ENCODE results near the gene ATXN3. TPM values are rescaled to one million over a fixed set of nuclear protein-coding genes. Genes with fewer than 3 reads are reported as not detected.

The ATXN3 gene
- total and polyA plus RNA-seq, 2 of the 13 experiments (the other 11 are each of a cell fraction or from before 2014, with no cell fraction given) = 14.9 to 17.3 TPM

DNA sequence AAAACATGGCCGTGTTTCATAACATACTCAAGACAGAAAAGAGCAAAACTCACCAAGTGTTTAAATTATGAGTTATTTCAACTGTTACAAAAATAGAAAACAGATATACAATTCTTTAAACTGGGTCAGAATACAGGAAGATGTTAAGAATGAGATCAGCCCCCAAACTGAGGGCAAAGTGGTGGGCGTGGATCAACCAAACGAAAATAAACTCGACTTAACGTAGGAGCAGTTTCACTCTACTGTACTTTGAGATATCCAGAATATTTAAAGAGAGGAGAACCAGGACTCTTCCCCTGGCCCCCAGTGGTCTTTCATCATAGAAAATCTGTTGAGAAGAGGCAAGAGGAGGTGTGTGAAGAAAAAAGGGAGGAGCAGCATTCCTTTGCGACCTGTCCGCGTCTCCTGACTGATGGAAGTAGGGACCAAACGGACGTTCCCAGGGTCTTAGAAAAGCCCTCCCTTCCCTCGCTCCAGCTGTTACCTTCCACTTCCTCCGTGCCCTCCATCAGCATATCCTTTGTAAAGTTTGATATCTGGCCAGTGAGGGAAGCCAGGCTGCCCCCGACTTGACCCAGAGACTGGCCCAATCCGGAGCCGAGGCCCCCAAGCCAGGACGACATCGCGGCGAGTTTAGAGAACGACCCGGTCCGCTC is 67.2 kb downstream of the ATXN3 start:
- Histone ChIP-seq H3K4me2 (ENCODE audit: low read depth, low read length) (peak overlapping the region; percentile 92), H3K27me3 (ENCODE audit: control insufficient read depth in 1 of 2, insufficient read depth in 2 of 2, low read length in 2 of 2) (no peaks in the 10 kb centered on the region; a peak in 2 of 5 replicates), H3K4me3 (replicated peaks in 1 of 3; ENCODE audit: insufficient read depth in 1 of 3, low read depth in 2 of 3, low read length in 3 of 3) (peak overlapping the region; percentile 77 to 91 (median 89)), H3K9me3 (ENCODE audit: low read length) (no peaks in the 10 kb centered on the region), H3K9ac (ENCODE audit: insufficient read depth, low read depth, low read length) (peak overlapping the region; percentile 98), H3K27ac (ENCODE audit: extremely low read length, insufficient read depth, low read length) (peak overlapping the region; percentile 97), H2AFZ (ENCODE audit: low read length) (no peak overlapping the region), H4K20me1 (ENCODE audit: insufficient read depth, low read length) (peaks cover 9% of the 10 kb centered on the region; the same call in 1 of the 2 replicates), H3K79me2 (ENCODE audit: insufficient read depth, low read length) (peaks cover 44% of the 10 kb centered on the region), H3K36me3 (replicated peaks in 1 of 2; ENCODE audit: control insufficient read depth in 1 of 2, insufficient read depth in 2 of 2, low read length in 2 of 2) (no peaks in the 10 kb centered on the region), H3K4me1 (ENCODE audit: insufficient read depth, low read length) (peaks cover 49% of the 10 kb centered on the region)
- ChIA-PET CTCF (ENCODE audit: low intra/inter-chr PET ratio, low total read pairs) (no interaction called here), POLR2A (interaction anchor here (0.7 to 2.8 kb wide), 8 partner anchors 11 to 756 kb away, joined by 3 to 25 read pairs (median 4); partner anchors contain the start of genes ATXN3, CPSF2 and NDUFB1)
- ATAC-seq = peak; percentile 72
- peak; percentile 77 for DNase-seq (ENCODE audit: low spot score)
- intact Hi-C loops (cut with micrococcal nuclease; ENCODE audit: unreplicated experiment) = no loop called here
- in situ Hi-C loops (cut with HindIII; ENCODE audit: extremely low pct_ligation_motif_present, low pct_unique_long_range_greater_than_20kb) = no loop called here
- TSS peak; percentile 80 for BruUV-seq (replicated peaks)
- peak; percentile 66 for FAIRE-seq
- 1% methylated on average over 16 of the region's 22 CpGs for WGBS (ENCODE audit: low lambda C conversion rate)
- TF ChIP-seq NFYC (CRISPR knock-in tag; IDR thresholded peaks at IDR 0.05) (peak; percentile 53), CHCHD3 (CRISPR knock-in tag; IDR thresholded peaks at IDR 0.05) (no peak), ETV6 (CRISPR knock-in tag; conservative IDR thresholded peaks at IDR 0.05) (0 out of 2 replicates have a peak, but pooled peaks have one; percentile 7), ELF4 (CRISPR knock-in tag; IDR thresholded peaks at IDR 0.05; ENCODE audit: borderline replicate concordance) (peak; percentile 13; the same call in 1 of the 2 replicates), SP2 (CRISPR knock-in tag; IDR thresholded peaks at IDR 0.05) (peak; percentile 69), NR2C2 (CRISPR knock-in tag; IDR thresholded peaks at IDR 0.05; ENCODE audit: borderline replicate concordance) (no peak; the same call in 1 of the 2 replicates), GABPA (IDR thresholded peaks at IDR 0.05; ENCODE audit: low read depth, low read length) (peak; percentile 31; the same call in 1 of the 2 replicates), GABPA (CRISPR knock-in tag; IDR thresholded peaks at IDR 0.05; ENCODE audit: low read depth) (no peak; the same call in 1 of the 2 replicates), ZNF430 (CRISPR knock-in tag; IDR thresholded peaks at IDR 0.05) (peak; percentile 37; the same call in 1 of the 2 replicates), ZNF234 (CRISPR knock-in tag; conservative IDR thresholded peaks at IDR 0.05) (no peak), NFE2 (CRISPR knock-in tag; IDR thresholded peaks at IDR 0.05) (no peak), ZBTB7A (CRISPR knock-in tag; IDR thresholded peaks at IDR 0.05) (0 out of 2 replicates have a peak, but pooled peaks have one; percentile 42), SKI (IDR thresholded peaks at IDR 0.05; ENCODE audit: partially characterized antibody) (no peak), ZNF280B (CRISPR knock-in tag; IDR thresholded peaks at IDR 0.05; ENCODE audit: borderline replicate concordance) (no peak), KLF15 (CRISPR knock-in tag; IDR thresholded peaks at IDR 0.05; ENCODE audit: borderline replicate concordance) (no peak), SRSF1 (optimal IDR thresholded peaks at IDR 0.05; ENCODE audit: low read depth, low read length) (peak; percentile 5), TGIF2 (CRISPR knock-in tag; IDR thresholded peaks at IDR 0.05) (0 out of 2 replicates have a peak, but pooled peaks have one; percentile 32)
- TF ChIP-seq, protein P1, sequence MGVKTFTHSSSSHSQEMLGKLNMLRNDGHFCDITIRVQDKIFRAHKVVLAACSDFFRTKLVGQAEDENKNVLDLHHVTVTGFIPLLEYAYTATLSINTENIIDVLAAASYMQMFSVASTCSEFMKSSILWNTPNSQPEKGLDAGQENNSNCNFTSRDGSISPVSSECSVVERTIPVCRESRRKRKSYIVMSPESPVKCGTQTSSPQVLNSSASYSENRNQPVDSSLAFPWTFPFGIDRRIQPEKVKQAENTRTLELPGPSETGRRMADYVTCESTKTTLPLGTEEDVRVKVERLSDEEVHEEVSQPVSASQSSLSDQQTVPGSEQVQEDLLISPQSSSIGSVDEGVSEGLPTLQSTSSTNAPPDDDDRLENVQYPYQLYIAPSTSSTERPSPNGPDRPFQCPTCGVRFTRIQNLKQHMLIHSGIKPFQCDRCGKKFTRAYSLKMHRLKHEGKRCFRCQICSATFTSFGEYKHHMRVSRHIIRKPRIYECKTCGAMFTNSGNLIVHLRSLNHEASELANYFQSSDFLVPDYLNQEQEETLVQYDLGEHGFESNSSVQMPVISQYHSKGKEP (CRISPR knock-in tag; IDR thresholded peaks at IDR 0.05) = no peak
- TF ChIP-seq, protein P2, sequence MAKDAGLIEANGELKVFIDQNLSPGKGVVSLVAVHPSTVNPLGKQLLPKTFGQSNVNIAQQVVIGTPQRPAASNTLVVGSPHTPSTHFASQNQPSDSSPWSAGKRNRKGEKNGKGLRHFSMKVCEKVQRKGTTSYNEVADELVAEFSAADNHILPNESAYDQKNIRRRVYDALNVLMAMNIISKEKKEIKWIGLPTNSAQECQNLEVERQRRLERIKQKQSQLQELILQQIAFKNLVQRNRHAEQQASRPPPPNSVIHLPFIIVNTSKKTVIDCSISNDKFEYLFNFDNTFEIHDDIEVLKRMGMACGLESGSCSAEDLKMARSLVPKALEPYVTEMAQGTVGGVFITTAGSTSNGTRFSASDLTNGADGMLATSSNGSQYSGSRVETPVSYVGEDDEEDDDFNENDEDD (CRISPR knock-in tag; IDR thresholded peaks at IDR 0.05; ENCODE audit: borderline replicate concordance) = no peak
- TF ChIP-seq, protein P3, sequence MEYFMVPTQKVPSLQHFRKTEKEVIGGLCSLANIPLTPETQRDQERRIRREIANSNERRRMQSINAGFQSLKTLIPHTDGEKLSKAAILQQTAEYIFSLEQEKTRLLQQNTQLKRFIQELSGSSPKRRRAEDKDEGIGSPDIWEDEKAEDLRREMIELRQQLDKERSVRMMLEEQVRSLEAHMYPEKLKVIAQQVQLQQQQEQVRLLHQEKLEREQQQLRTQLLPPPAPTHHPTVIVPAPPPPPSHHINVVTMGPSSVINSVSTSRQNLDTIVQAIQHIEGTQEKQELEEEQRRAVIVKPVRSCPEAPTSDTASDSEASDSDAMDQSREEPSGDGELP (IDR thresholded peaks at IDR 0.05; ENCODE audit: borderline replicate concordance, low read depth) = peak; percentile 69; the same call in 1 of the 2 replicates

Data from HepG2 (cell line).